Esophagus squamous epithelium (tissue), 4 donors: ENCODE results near the gene ADGRV1.

Source experiments
- CTCF ChIP-seq, 6 experiments: fragments of 450-650 bp in 4 of 6; fragments of 200-600 bp in 2 of 6; sonication (generic) in 2 of 6; IDR thresholded peaks; one replicate each; pipeline ENCODE4 v1.5.1; 2016 to 2019; ENCODE audit warnings: antibody characterized with exemption in 6 of 6, mild to moderate bottlenecking in 4 of 6, moderate library complexity in 4 of 6
- POLR2A ChIP-seq, 4 donors: fragments of 450-650 bp; IDR thresholded peaks; one replicate each; pipeline ENCODE4 v1.6.1; 2017; ENCODE audit warnings: antibody characterized with exemption in 4 of 4, mild to moderate bottlenecking in 4 of 4, moderate library complexity in 3 of 4

GRCh38 chr5:90613918-90614504 lies 55.4 kb downstream of the ADGRV1 start:
- TF ChIP-seq CTCF (IDR thresholded peaks at IDR 0.05) (no peak), POLR2A (IDR thresholded peaks at IDR 0.05) (no peak)
